SHP77 (cell line): ENCODE measurements around the gene P2RX3.
"Not testable (repeated sequence)": the region's sequence is repeated elsewhere in the genome, so short reads cannot be mapped to it uniquely, and the experiment has no call there.

ENCODE experiments used
- DNase-seq, 2 experiments: peaks; one replicate each; lab custom pipeline; 2025; lab: John Stamatoyannopoulos, UW

P2RX3 gene

GRCh38 chr11:57349491-57350274, 11.5 kb downstream of the P2RX3 start:
- no peak for DNase-seq

GRCh38 chr11:57353036-57353435, 14.9 kb downstream of the P2RX3 start:
- DNase-seq, result no peak

GRCh38 chr11:57353446-57353845, 15.3 kb downstream of the P2RX3 start:
- DNase-seq, result no peak

- no peak for DNase-seq
Observed at GRCh38 chr11:57353852-57354251, 15.7 kb downstream of the P2RX3 start.

DNA sequence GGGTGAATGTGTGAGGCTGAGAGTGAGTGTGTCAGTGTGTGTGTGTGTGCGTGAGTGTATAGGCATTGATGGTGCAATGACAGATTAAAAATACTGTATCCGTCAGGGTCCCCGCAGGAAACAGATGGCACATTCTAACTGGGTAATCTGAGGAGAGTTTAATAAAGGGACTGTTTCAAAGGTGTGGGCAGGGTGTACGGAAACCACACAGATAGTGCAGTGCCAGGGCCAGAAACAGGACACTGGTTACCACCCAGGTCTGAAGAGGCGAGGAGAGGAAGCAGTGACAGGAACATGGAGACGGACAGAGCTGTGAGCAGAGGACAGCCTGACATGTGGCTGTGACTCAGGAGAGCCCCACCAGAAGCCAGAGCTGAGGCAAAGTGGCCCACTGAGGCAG, 16.5 kb downstream of the P2RX3 start:
- no peak for DNase-seq

DNA sequence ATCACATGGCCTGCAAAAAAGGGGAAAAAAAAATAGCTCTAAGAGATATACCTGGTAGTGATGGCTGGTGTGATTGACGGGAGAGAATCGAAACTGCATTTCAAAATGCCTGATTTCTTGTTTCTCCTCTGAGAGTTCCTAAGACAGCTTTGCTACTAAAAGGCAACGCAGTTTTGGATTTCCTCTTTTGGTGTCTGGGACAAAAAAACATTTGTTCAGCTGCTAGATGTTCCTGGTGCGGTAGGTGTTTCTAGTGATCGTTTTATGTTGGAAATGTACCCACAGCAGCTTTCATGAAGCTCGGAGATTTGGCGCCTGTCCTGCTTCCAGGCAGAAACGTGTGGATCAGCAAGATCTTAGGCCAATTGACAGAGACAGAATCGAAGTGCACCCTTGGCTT, 18.1 kb downstream of the P2RX3 start:
- no peak for DNase-seq

DNA sequence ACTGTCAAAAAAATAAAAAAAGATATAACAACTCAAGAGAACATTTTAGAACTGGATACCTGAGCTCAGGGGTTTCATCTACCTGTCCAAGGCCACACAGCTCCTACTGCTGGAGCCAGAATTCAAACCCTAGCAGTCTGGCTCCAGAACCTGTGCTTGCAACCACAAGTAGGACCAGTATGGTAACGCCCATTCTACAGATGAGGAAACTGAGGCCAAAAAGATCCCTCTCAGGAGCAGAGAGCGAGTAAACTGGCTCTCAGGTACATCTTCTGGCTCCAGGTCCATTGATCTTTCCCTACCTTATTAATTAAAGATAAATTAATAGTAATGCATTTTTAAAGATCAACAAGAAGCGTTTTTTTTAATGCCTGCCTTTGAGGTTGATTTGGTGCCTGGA, 19.2 kb downstream of the P2RX3 start:
- DNase-seq, result no peak

- no peak for DNase-seq
Observed at GRCh38 chr11:57357856-57358255, 19.7 kb downstream of the P2RX3 start.

DNA sequence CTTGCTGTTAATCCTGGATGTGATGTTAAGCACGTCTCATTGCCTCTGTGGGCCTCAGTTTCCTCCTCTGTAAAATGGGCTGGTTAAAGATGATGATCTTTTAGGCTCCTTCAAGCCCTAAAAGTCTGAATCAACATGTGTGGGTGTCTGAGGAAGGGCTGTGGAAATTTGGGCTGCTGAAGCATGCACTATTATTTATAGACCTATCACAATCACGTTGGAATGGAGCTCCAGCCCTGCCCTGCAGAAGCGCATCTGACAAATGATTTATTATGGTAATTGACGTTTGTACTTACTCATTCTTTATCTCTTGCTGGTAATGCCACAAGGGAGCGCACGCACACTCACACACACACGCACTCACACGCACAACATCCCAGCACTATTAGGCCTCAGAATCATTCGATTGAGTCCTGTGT, 20.4 kb downstream of the P2RX3 start:
- no peak for DNase-seq

DNA sequence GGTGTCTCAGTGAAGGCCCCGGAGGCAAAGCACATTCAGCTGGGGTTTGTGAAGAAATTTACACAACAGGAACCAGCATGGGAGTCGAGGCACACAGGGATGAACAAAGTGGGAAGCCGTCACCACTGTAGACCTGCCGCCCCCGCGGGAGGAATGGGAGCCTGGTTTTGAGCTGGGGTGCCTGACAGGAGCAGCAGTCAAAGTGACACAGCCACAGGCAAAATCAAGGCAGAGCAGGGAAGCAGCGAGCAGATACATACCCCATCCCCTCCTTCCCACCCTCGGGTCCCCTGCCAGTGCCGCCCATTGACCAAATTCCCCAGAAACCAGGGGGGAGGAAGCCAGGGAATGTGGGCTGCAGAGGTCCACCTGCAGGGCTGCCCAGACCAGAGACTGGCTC, 20.8 kb downstream of the P2RX3 start:
- no peak for DNase-seq

DNA sequence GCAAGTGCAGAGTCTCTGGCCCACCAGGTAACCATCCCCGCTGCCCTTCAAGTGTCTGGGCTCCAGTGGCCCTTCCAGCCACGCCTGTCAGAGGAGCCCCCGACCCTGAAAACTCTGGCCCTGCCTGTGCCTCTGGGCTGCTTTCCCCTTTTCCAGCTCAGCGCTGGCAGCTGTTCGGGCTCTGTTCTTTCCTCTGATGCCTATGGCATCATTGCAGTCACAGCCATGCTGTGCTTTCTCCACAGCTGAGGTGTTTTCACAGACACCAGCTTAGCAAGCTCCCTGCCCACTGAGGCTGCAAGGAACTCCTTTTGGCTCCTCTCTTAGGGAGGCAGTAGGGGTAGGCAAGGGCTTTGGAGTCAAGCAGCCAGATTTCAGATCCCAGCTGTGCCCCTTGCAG, 21.2 kb downstream of the P2RX3 start:
- DNase-seq, result no peak

- no peak for DNase-seq
Observed at GRCh38 chr11:57359896-57360690, 21.9 kb downstream of the P2RX3 start.

- DNase-seq, result no peak
Observed at GRCh38 chr11:57360991-57361390, 22.8 kb downstream of the P2RX3 start.

- DNase-seq, result not testable (repeated sequence)
Observed at GRCh38 chr11:57361420-57361819, 23.3 kb downstream of the P2RX3 start.

GRCh38 chr11:57361926-57362325, 23.8 kb downstream of the P2RX3 start:
- no peak for DNase-seq

DNA sequence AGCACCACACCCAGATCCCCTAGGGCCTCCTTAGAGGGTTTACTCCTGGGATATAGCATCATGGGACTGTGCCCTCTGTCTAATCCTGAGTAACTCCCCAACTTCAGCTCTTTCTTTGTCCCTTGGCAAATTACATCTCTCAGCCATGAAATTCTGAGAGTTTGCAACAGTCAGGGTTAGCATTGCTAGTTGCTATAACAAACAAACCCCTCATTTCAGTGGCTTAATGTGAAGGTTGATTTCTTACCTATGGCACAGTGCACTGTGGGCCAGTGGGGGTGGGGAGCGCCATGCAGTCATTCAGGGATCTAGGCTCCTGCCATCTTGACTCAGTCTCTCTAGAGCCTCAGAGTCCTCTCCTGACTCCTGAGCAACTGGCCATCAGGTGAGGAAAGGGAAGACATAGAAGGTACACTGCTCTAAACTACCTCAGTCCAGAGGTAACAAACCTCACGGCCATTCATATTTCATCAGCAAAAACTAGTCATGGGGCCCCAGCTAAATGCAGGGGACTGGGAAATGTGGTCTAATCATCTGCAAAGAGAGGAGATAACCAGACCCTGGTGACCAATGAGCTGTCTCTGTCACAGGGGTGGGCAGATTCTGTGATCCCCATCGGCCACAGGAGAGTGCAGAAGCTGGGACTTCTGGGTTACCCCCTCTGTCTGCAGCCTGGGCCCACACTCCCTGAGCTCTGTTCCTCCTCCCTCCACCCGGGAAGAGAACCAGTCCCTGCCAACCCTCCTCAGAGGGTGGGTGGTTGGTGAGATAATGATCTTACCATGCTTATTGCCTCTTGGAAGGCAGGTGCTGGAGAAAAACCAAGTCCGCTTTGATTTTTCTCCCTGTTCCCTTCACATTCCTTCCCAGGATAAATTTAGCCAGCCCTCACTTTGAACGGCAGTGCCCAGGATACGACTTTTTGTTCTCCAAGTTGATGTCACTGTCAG, 25.3 kb downstream of the P2RX3 start:
- DNase-seq, result no peak

DNA sequence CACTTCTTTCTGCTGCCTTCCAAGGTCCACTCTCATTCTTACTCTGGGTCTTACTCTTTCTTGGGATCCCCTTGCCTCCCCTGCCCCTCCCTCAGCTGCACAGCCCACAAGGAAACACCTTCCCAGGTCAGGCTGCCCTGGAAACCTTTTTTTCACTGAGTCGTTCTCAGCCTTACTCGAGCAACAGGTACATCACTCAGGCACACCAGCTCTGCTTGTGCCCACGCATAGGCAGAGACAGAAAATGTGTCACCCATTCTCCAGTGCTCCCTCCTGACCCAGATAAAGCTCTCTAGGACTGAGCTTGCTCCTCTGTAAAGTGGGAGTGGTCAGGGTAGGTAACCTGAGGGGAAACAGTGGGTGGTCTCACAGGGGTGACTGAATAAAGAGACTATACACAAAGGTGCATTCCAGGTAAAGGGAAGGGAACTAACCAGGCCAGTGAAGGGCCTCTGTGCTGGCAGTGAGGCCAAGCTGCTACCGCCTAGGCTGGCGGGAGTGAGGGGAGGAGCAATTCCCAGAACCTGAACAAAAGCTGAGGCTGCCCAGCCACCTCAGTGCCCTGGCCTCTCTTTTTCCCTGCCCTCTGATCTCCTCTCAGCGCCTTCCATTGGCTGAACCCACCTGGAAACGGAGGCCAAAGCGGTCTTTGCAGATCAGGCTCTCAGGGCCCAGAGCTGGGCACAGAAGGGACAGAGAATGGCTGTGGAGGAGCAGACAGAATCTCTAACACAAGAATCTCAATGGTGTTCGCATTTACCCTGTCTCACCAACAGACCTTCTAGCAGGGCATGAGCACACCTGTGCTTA, 26.9 kb downstream of the P2RX3 start:
- DNase-seq, result no peak

DNA sequence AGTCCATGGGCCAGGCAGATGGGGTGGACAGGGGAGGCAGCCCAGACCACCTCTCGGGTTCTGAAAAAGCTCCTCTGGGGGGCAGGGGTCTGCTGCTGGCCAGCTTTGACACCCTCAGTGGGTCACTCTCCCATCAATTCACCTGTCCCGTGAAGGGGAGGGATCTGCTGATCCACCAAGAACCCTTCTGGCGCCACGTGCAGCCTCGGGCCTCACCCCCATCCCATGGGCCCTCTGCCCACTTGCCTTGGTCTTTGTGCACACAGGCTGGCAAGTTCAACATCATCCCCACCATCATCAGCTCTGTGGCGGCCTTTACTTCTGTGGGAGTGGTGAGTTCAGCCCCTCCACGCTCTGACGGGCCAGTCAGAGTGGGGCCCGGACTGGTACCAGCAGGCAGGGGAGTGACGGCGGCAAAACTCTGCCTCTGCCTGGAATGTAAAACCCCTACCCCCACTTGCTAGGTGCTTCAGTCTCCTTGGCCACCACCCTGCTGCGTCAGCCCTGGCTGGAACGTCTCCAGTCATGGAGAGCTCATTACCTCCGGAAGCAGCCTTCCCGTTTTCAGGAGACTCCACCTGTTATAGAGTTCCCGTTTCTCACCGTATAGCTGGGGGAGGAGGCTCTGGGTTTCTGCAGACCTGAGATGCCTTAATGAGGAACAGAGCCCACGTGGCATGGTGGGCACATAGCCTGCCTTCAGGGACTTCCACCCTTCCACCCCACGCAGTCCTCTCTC, 30.1 kb downstream of the P2RX3 start:
- no peak for DNase-seq

DNA sequence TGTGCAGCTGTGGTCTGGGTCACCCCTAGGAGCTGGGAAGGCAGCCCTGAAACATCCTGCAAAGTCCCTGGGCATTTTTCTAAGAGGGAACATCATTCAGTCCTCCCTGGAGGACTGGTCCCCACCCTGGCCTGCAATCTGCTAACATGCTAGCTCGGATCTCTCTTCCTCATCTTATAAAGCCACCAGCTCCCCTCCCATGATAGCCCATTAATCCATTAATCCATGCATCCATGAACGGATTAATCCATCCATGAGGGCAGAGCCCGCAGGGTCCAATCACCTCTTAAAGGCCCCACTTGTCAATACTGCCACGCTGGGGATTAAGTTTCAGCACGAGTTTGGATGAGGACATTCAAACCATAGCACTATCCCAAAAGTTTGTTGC, 30.7 kb downstream of the P2RX3 start:
- no peak for DNase-seq

DNA sequence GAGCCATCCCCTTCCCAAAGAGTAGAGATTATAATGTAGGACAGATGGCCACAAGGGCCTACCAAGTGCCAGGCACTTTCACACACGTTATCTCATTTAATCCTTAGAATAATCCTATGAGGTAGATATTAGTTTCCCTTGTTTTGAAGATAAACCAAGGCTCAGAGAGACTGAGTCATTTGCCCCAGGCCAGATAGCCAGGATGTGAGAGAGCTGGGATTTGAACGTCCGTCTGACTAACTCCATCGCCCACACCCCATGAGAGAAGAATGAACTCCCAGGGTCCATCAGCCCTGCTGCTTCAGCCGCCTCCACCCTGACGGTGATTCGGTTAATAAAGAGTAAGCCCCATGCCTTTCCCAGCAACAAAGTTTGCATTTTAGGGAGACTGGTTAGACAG, 32.1 kb downstream of the P2RX3 start:
- no peak for DNase-seq

DNA sequence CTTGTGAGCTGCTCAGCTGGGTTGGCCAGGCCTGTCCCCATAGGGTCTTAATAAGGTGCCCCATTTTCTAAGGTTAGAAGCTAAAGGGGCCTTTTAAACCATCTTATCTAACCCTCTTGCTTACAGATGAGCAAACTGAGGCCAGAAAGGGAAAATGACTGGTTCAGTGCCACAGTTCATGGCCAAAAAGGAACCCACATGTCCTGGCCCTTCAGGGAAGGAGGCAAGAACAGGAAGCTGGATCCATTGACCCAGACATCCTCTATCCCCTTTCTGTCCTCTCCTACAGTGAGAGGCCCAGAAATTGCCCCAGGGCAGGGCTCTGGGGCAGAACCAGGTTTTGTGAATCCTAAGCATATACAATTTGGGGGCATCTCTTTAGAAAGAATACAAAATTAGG, 32.8 kb downstream of the P2RX3 start:
- no peak for DNase-seq
